GM13977 (cell line): Measurements from ENCODE around the gene BIRC6.
"Not testable (repeated sequence)": the region's sequence is repeated elsewhere in the genome, so short reads cannot be mapped to it uniquely, and the experiment has no call there.

Source experiments
- DNase-seq: peaks from one replicate; pipeline ENCODE4 v3.0.0; 2012; ENCODE audit warnings: low spot score
- CTCF ChIP-seq: IDR thresholded peaks from 2 replicates; pipeline ENCODE4 v1.5.1; 2012; ENCODE audit warnings: mild to moderate bottlenecking, control low read depth; ENCODE audit not compliant: insufficient read depth; ENCODE audit errors: extremely low read depth, missing control alignments
- in situ Hi-C: fragments of 300-500 bp; cut with MboI; formaldehyde crosslinking; loops from one replicate; pipeline ENCODE4 v1.12.0; 2022; ENCODE audit warnings: low sequenced_read_pairs, low pct_unique_long_range_greater_than_20kb, mixed read lengths, inconsistent platforms; ENCODE audit not compliant: unreplicated experiment

The BIRC6 gene

DNA sequence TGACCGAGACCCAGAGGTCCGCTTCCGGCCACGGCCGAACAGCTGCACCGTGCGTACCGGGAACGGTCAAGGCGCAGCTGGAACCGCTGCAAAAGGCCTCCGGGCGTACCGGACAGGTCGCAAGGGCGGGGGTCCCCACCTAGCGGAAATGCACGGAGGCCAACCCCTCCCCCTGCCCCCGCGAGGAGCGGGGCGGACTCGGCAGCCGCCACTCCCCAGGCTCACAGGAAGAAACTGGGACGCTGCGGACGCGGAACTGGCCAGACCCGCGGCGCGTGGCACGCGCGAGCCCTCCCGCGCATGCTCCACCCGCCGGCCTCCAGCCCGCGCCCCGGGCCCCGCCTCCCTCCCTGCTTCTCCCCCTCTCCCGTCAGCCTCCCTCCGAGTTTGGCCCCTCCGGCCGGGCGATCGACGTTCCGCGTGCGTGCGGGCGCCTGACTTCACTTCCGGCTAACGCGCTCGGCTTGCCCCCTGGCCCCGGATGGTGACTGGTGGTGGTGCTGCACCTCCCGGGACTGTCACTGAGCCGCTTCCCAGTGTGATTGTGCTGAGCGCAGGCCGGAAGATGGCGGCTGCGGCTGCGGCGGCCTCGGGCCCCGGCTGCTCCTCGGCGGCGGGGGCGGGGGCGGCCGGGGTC, at the start of gene BIRC6:
TSS of gene BIRC6 (plus strand) at position 343 of the 637 bp plus-strand sequence. CDS start at position 482, 139 bp downstream.
- TF ChIP-seq CTCF, result no peak
- DNase-seq, result peak; percentile 99
- in situ Hi-C loops, result no loop called here

DNA sequence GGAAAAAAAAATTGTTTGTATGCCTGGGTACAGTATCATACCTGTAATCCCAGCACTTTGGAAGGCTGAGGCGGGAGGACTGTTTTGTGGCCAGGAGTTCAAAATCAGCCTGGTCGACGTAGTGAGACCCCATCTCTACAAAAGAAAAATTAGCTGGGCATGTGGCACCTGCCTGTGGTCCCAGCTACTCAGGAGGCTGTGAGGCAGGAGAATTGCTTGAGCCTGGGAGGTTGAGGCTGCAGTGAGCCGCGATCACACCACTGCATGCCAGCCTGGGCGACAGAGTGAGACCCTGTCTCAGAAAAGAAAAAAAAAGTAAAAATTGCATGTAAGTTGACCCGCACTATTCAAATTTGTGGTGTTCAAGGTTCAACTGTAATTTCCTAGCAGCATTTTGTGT, 46.2 kb upstream of the BIRC6 start:
- DNase-seq, result no peak
- in situ Hi-C loops, result no loop called here
- no peak for TF ChIP-seq CTCF

DNA sequence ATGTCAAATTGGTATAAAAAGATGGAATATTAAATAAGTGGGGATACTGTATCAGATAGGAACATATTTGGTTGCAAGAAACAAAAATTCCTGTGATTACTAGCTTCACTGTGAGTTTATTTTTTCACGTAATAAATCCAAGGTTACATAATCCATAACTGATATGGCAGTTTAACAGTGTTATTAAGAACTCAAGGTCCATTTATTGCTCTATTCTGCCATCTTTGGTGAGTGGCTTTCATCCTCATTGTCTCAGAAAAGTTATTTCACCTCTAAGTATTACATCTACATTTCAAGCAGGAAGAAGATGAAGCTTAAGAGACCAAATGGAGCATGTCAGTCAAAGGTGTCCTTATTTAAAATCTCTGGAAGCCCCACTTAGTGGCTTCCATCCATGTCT, 41.9 kb upstream of the BIRC6 start:
- no peak for DNase-seq
- TF ChIP-seq CTCF, result no peak
- in situ Hi-C loops, result no loop called here

GRCh38 chr2:32328679-32329078, 28.1 kb upstream of the BIRC6 start:
- DNase-seq, in situ Hi-C loops: not testable (repeated sequence)

DNA sequence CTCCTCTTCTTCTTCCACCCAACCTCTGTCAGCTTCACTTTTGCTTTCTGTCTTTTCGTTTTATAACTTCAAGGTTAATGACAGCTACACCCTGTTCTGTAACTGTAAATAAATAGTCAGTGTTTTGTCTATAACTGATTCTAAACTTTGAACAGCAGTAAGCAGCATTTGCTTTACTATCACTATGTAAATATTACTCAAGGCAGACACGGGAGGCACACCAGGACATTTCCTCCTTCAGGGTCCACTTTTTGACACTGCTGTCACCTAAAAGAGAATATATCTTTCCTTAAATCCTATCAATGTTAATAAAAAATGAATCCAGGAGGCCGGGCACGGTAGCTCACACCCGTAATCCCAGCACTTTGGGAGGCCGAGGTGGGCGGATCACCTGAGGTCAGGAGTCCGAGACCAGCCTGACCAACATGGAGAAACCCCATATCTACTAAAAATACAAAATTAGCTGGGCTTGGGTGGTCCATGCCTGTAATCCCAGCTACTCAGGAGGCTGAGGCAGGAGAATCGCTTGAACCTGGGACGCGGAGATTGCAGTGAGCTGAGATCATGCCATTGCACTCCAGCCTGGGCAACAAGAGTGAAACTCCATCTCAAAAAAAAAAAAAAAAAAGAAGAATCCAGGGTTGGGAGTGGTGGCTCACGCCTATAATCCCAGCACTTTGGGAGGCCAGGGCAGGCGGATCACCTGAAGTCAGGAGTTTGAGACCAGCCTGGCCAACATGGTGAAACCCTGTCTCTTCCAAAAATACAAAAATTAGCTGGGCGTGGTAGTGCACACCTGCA, 27.4 kb upstream of the BIRC6 start:
- in situ Hi-C loops, result not testable (repeated sequence)

GRCh38 chr2:32330136-32330535, 26.7 kb upstream of the BIRC6 start:
- no peak for DNase-seq
- in situ Hi-C loops, result no loop called here
- TF ChIP-seq CTCF, result no peak

More for the DNA sequence above, 27.4 kb upstream of the BIRC6 start:
- DNase-seq, result not testable (repeated sequence)

- DNase-seq, result no peak
- in situ Hi-C loops, result no loop called here
These were observed 14.0 kb upstream of the BIRC6 start for GRCh38 chr2:32342801-32343200.

GRCh38 chr2:32350797-32351196, 6.0 kb upstream of the BIRC6 start:
- DNase-seq, in situ Hi-C loops: not testable (repeated sequence)

More at GRCh38 chr2:32342801-32343200, 14.0 kb upstream of the BIRC6 start:
- no peak for TF ChIP-seq CTCF
